ENCODE measurements around the gene MAP2K2.
A peak's percentile ranks its signal among the peaks of the same experiment; 100 is the strongest.
"Not testable (repeated sequence)": the region's sequence is repeated elsewhere in the genome, so short reads cannot be mapped to it uniquely, and the experiment has no call there.

Gene MAP2K2

DNA sequence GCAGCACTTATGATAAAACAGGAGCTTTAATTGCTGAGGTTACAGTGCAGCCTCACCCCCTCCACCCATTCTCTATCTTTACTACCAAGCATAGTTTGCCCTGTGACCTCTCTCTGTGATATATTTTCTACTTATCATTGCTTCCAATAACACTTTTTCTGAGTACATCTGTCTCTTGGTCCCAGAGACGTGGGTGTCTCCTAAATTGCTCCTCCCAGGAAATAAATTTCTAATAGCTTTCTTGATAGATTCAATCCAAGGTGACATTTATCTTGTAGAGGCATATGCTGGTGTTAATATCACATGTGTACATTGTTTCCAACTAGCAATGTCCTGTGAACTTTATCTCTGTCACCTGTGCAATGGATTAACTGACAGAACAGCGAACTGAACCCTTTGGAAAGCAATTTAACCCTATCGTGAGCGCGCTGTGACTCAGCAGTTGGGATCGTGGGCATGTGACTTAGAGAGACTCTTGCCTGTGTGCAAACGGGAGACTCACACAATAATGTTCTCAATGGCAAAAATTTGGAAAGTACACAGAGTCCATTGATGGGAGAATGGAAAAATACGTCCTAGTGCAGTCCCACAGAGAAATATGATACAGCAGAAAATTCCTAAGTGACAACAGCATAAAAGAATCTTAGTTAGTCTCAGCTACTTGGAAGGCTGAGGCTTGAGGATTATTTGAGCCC is 7.0 kb upstream of the MAP2K2 start:
- DNase-seq (ENCODE audit: low read depth): no peak

DNA sequence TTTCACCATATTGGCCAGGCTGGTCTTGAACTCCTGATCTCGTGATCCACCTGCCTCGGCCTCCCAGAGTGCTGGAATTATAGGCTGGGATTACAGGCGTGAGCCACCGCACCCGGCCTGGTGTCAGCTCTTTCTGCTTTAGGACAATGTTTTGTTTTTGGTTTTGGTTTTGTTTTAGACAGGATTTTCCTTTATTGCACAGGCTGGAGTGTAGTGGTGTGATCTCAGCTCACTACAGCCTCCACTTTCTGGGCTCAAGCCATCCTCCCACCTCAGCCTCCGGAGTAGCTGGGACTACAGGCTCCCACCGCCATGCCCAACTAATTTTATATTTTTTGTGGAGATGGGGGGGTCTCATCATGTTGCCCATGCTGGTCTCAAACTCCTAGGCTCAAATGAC is 5.1 kb upstream of the MAP2K2 start:
- not testable (repeated sequence) for DNase-seq (ENCODE audit: low read depth)

DNA sequence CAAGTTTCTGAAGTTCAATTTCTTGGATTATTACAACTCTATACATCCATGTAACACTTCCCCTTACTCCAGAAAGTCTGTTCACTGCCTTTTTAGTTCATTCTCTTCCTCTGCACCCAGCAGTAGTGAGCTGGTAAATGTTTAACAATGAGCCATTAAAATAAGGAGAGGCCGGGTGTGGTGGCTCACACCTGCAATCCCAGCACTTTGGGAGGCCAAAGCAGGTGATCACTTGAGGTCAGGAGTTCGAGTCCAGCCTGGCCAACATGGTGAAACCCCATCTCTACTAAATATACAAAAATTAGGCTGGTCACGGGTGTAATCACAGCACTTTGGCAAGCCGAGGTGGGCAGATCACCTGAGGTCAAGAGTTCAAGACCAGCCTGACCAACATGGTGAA is 3.4 kb upstream of the MAP2K2 start:
- not testable (repeated sequence) for DNase-seq (ENCODE audit: low read depth)

DNA sequence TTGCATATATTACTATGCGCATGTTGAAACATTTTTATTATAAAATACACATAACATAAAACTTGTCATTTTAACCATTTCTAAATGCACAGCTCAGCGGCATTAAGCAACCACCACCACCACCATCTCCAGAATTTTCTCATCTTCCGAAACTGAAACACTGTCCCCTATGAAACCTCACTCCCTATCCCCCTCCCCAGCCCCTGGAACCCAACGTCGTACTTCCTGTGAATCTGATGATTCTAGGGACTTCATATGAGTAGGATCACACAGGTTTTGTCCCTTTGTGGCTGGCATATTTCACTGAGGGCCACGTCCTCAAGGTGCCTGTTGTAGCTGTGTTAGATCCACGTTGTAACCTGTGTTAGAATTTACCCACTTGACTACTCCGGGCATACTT is 716 bp upstream of the MAP2K2 start:
- no peak for DNase-seq (ENCODE audit: low read depth)

DNA sequence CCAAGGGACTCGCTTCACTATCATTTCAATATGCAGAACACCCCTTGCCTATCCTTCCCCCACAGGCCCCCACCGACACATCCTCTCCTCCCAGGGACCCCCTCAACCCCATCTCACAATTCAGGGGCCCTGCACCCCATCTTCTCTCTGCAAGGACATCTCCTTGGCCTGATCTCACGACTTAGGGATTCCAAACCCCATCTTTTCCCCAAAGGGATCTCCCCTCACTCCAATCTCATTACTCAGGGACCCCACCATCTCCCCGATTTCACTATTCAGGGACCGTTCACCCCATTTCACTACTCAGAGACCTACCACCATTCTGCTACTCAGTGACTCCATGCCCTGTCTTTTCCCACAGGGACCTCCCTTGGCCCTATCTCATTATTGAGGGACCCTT is 1.4 kb downstream of the MAP2K2 start:
- DNase-seq (ENCODE audit: low read depth): no peak

DNA sequence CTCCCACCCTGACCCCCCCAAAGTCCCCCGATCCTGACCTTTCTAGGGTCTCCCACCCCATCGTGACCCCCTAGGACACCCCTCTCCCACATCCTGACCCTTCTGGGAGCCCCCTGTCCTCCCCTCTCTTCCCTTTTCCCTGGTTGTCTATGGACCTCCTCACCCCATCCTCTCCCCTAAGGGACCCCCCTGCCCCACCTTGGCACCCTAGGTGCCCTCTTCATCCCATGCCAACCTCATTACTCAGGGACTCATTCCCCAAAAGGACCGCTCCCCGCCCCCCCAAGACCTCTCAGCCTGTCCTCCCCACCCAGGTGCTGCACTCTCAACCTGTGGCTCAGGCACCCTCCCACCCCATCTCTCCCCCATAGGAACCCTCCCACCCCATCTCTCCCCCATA is 2.1 kb downstream of the MAP2K2 start:
- no peak for DNase-seq (ENCODE audit: low read depth)

DNA sequence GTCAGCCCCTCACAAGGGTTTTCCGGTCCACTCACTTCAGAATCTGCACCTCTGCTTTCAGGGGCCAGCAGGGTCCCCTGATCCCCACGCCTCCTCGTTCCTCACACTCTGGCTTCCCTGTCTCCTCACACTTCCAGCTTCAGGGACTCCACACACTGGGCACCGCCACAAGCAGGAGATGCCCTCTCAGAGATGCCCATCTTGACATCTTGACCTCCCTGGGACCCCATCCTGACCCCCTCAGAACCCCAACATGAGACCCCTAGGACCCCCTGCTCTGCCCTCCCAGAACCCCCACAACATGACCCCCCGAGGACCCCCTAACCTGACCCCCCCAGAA is 2.7 kb downstream of the MAP2K2 start:
- no peak for DNase-seq (ENCODE audit: low read depth)

DNA sequence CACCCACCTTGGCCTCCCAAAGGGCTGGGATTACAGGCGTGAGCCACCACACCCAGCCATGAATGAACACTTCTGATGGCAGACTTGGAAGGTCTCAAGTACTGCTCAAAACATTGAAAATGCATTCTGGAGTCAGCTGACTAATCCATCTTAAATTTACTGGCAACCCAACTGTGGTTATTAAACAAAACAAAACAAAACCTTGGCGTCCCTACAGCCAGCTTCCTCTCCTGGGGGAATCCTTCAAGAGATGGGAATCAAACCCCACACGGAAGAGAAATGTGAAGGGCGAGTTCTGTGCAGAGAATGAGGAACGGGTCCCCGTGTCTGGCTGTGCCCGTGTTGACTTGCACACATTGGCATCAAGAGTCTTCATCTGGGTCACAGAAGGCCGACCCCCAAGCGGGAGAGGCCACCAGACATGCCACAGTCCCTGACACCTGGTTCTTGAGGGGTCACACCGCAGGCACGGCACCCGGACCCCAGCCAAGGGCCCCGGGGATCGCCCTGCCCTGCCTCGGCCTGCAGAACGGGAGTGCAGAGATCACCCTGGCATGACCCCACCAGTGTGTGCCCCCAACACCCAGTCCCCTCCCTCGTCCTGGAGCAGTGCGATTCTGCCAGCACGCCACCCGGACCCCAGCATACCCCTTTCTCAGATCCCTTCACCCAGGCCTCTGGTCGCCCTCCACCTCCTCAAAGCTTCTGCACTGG is 3.2 kb downstream of the MAP2K2 start:
- no peak for DNase-seq (ENCODE audit: low read depth)

DNA sequence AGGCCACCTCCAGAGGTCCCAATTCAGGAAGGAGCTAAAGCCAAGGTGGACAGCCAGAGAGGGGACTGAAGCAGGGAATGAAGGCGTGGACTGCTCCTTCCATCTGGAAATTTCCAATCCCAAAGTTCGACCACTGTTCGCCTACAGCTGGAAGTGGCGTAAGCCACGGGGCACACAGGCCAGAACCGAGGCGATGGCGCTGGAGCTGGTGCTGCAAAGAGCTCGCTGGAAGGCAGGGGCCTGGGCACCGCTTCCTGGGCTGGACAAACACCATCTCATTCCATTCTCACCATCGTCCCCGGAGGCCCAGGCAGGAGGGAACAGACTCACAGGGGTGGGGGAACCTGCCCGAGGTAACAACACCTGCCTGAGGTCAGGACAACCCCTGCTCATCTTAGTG is 4.2 kb downstream of the MAP2K2 start:
- DNase-seq (ENCODE audit: low read depth): no peak

DNA sequence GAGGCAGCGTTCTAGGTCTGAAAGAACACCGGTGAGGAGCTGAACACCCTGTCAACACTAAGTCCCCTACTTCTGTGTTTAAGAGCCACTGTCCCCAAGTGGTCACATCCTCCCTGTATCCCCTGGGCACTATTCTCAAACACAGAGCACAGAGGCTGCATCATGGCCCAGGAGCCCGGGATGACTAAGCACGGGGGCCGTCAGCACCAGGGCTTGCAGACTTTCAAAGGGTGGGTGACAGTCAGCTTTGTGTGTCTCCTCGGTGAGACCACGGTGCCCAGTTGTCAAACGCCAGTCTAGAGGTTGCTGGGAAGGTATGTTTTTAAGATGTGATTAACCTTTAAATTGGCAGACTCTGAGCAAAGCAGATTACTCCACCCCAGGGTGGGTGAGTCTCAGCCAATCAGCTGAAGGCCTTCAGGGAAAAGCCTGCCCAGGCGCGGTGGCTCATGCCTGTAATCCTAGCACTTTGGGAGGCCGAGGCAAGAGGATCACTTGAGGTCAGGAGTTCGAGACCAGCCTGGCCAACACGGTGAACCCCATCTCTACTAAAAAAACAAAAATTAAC is 8.0 kb downstream of the MAP2K2 start:
- DNase-seq (ENCODE audit: low read depth): no peak

DNA sequence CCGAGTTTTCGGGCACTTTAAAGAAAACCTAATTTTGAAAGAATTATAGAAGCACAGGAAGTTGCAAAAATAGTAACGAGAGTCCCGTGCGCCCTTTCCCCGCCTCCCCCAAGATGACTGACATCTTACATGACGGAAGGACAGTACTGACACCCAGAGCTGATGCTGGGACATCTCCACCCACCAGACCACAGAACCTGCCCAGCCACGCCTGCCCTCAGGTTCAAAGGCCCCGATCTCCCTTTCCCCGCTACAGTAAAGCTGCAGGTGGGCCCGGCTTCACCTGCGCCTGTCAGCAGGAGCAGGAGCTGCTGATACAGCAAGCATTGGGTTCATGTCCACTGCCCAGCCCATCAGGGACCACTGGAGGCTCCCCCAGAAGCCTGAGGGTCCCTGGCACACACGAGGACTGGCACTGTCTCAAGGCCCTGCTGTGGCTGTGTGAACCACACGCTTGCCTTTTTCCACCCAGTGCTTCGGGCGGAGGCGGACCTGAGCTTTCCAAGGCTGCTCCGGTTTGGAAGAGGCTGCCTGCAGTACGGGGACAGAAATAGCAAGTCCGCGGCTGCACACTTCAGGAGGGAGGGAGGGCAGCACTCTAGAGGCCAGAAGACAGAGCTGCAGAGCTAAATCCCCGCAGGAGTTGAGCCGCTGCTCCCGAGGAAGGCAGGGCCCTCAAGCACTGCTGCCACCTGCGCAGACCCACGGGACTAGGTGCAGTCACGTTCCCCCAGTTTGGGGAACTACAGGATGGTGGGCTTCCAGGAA is 8.7 kb downstream of the MAP2K2 start:
- no peak for DNase-seq (ENCODE audit: low read depth)

DNA sequence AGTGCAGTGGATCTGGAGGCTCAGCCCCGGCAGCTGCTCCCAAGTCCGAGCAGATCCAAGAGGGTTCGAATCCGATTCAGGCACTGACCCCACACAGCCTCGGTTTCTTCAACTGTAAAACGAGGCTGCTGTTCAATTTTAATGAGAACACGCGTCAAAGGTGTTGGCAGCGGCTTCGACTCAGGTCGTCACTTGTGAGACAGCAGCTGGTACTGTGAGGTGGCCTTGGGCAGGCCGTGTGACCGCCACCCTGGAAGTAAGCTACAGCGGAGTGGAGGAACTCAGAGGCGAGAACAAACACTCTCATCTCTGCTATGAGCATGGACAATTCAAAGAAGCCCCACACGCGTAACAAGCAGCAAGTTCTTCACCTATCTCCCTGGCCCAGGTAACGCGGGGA is 9.7 kb downstream of the MAP2K2 start:
- no peak for DNase-seq (ENCODE audit: low read depth)

DNA sequence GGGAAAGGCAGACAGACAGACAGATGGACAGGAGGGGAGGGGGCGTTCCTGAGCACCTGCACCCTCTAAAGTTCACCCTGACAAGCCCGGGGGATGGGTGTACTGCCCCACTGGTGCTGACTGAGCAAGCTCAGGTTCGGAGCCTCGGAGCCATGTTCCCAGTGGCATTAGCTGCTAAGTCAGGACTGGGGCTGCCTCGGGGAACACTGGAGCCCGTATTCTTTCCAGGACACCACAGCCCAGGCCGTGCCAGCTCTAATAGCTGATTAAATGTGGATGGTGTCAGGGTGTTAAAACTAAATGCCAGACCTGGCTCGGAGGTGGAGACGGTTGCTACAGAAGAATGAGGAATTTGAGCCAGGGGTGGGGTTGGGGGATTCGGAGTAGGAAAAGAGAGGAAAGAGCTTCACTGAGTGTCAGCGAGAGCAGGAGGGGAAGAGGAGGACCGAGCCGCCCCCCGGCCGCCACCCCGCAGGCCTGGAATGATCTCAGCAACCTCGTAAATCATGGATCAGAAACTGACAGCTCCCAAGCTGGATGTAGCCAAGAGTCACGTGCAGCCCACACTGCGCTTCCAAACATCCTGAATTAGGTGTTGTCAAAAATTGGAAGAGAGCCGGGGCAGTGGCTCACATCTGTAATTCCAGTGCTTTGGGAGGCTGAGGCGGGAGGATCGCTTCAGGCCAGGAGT is 10.4 kb downstream of the MAP2K2 start:
- no peak for DNase-seq (ENCODE audit: low read depth)

DNA sequence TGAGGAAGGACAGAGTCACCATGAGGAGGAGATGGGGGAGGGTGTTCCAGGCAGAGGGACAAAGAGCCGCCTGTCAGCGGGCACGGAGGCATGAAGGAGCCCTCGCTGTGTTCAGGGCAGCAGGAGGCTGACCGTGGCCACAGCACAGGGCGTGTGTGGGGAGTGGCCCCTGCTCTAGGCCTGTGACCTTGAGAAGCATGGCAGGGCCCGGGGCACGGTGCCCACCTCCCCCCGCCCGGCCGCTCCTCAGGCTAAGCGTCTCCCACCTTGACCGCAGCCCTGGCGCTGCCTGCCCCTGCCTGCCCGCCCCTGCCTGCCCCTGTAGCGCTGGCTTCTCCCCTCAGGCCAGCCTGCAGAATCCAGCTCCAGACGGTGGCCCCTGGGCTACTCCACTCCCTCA is 11.6 kb downstream of the MAP2K2 start:
- DNase-seq (ENCODE audit: low read depth): no peak

DNA sequence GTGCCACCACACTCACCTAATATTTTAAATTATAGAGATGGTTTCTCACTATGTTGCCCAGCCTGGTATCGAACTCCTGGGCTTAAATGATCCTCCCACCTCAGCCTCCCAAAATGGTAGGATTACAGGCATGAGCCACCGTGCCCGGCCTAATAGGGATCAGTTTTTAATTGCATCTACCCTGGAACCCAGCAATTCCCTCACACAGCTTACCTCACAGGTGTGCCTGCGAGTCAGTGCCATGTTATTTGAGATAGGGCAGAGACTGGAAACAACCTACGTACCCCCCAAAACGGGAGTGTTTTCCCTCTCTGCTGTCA is 14.3 kb downstream of the MAP2K2 start:
- DNase-seq (ENCODE audit: low read depth): no peak

DNA sequence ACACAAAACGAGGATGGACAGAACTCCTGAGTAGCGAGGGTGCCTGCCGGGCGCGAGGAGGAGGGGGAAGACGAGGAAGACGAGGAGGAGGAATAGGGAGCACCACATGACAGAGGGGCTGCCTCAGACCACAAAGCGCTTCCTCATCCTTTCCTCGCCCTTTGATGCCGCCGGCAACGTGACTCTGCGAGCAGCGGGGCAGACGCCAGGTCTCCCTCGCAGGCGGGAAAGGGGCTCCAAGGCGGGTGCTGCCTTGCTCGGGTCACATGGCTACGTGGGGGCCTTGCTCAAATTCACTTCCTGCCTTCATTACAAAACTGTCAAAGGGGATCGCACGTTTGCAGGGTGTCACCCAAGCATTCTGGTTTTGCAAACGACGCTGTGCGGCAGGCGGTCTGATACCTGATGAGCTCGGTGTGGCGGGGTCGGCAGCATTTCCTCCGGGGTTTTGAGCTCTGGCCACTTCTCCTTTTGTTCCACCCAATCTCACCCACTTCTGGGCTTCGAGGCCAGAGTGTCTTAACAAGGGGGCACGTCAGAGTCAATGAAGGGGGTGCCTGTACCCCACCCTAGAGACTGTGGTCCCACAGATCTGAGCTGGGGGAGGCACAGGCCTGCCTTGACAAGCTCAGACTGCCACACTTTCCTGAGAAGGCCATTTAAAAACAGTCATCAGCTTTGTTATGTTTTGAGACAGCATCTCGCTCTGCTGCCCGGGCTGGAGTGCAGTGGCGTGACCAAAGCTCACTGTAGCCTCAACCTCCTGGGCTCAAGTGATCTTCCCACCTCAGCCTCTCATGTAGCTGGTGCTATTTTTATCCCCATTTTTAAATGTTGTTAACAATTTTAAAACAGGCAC is 14.9 kb downstream of the MAP2K2 start:
- DNase-seq (ENCODE audit: low read depth): peak; percentile 37

DNA sequence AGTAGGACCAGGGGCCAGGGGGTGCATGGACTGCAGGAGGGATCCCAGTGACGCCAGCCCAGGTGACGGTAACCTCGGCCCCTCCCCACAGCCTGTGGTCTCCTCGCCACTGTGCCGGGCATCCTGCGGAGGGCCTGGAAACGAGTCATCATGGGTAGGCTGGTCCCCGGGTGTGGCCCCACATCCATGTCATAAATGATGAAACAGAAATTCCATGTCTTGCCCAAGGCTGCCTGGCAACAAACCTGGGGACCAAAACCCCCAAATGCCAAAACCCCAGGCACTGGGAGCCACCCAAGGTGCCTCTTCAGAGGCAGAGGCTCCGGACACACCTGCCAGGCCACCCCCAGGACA is 20.9 kb downstream of the MAP2K2 start:
- DNase-seq (ENCODE audit: low read depth): no peak

DNA sequence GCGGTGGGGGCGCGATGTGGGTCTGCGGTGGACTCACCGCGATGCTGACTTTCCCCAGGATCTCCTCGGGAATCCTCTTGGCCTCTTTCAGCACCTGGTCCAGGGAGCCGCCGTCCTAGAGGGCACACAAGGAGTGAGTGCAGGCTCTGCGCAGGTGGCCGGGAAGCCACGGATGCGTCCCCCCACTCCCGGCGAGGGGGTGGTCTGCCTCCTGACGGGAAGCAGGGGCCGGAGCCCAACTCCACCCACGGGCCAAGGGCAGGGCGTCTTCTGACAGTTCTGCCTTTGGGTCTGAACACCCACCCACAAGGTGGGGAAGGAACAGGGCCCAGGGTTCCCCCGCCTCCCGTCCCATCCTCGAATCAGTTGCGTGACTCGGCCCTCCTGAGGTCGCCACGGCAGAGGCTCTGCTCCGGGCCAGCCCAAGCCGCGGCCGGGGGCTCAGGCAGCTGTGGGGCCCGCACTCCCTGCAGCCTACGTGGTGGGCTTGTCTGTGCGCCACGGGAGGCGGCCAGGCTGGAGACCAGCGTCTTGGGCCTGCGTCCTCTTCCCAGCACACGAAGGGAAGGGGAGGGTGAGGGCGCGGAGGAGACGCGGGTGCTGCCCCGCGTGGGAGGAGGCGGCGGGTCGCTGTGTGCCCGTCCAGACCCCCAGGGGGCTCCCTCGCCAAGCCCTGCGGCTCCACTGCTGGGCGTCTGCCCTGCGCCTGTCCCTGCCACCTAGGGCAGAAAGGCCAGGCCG is 21.4 kb downstream of the MAP2K2 start:
- DNase-seq (ENCODE audit: low read depth): no peak

DNA sequence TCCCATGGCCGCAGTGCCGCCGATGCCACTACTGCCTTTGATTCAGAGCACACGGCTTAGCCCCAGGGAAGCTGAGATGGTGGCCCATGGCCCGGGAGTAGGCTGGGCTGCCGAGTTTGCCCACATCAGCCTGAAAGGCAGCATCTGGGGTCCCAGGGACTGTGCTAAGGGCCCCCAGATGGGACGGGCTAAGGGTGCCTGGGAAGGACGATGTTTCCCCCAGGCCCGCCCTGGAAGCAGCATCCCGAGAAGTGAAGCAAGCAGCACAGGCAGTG is 22.5 kb downstream of the MAP2K2 start:
- no peak for DNase-seq (ENCODE audit: low read depth)

DNA sequence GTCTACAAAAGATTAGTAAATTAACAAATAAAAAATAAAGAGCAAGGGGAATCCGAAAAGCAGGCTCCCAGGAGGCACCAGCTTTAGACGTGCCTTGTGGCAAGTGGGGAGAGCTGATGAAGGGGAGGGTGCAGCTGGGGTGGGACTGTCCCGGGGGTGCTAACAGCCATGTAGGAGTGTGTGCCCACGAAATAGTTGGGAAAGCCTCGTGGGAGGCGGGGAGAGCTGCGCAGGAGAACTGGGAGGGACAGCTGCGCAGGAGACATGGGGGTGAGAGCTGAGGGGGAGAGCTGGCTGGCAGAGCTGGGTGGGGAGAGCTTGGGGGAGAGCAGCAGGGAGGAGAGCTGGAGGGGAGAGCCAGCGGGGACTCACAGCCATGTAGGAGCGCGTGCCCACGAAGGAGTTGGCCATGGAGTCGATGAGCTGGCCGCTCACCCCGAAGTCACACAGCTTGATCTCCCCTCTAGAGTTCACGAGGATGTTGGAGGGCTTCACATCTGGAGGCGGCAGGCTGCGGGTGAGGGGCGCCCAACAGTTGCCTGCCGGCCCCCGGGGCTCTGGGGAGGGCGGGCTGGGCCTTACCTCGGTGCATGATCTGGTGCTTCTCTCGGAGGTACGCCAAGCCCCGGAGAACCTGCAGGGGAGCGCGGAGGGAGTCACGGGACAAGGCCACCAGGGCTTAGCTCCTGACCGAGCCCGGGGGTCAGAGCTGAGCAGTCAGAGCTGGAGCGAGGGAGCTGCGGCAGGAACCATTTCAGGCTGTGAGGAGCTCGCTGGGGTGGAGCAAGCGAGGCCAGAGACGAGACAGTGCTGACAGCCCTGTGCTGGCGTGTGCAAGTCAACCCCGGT is 23.1 kb downstream of the MAP2K2 start:
- DNase-seq (ENCODE audit: low read depth): no peak

Data from stimulated activated CD8-positive, alpha-beta memory T cell treated with anti-CD3 and anti-CD28 coated beads, Interleukin-15, amount 100 ng/mL, for 24 hours (primary cell).